CD4-positive, alpha-beta T cell (primary cell): ENCODE measurements around the gene NXPE1. TPM values are rescaled to one million over a fixed set of nuclear protein-coding genes. Genes with fewer than 3 reads are reported as not detected.

Experiments used
- ATAC-seq: fragments of 200-7000 bp; cut with Tn5 transposase; one replicate; pipeline ENCODE4 v1.10.0; 2022; ENCODE audit warnings: mild to moderate bottlenecking; ENCODE audit not compliant: poor library complexity
- CTCF ChIA-PET: fragments of 350-600 bp; sonication (Branson Sonifier 250); formaldehyde crosslinking; loops from one replicate; lab custom pipeline; 2021; ENCODE audit warnings: antibody characterized with exemption, inconsistent platforms; lab: Charles Lee
- POLR2A ChIA-PET: fragments of 350-600 bp; sonication (Branson Sonifier 250); formaldehyde crosslinking; loops from one replicate; lab custom pipeline; 2021; ENCODE audit warnings: antibody characterized with exemption, inconsistent platforms; lab: Charles Lee
- DNase-seq, 14 experiments: peaks; one replicate each; pipeline ENCODE4 v3.0.0-alpha.2; 2013 to 2020; ENCODE audit warnings: mixed read lengths in 2 of 14
- H3K27ac ChIP-seq, 2 donors: one replicate each; pipeline versions ENCODE4 v1.5.1 to v1.7.0; 2013; ENCODE audit warnings: low read length in 2 of 2, low read depth in 1 of 2, mild to moderate bottlenecking in 1 of 2
- H3K27me3 ChIP-seq, 2 experiments: 1 replicate in 1 of 2; 2 replicates in 1 of 2; pipeline versions ENCODE4 v1.6.1 to v1.7.0; 2013; ENCODE audit warnings: low read length in 2 of 2, control low read depth in 1 of 2, mild to moderate bottlenecking in 1 of 2, moderate library complexity in 1 of 2; ENCODE audit not compliant: insufficient read depth in 2 of 2, control insufficient read depth in 1 of 2
- H3K36me3 ChIP-seq: one replicate; pipeline ENCODE4 v1.6.1; 2013; ENCODE audit warnings: low read length, control low read depth; ENCODE audit not compliant: insufficient read depth
- H3K4me1 ChIP-seq: one replicate; pipeline ENCODE4 v1.6.1; 2013; ENCODE audit warnings: low read length, control low read depth; ENCODE audit not compliant: insufficient read depth
- H3K4me3 ChIP-seq: one replicate; pipeline ENCODE4 v1.5.1; 2013; ENCODE audit warnings: mild to moderate bottlenecking, low read length, moderate library complexity
- H3K9me3 ChIP-seq, 2 experiments: 1 replicate in 1 of 2; 2 replicates in 1 of 2; pipeline versions ENCODE4 v1.6.1 to v1.7.0; 2013; ENCODE audit warnings: low read length in 2 of 2, mild to moderate bottlenecking in 2 of 2, control low read depth in 1 of 2, moderate library complexity in 1 of 2; ENCODE audit not compliant: control insufficient read depth in 1 of 2, insufficient read depth in 1 of 2
- H3K27ac Mint-ChIP-seq: one replicate; pipeline ENCODE4 v1.8.0; 2020; ENCODE audit warnings: mixed read lengths
- H3K27me3 Mint-ChIP-seq: one replicate; pipeline ENCODE4 v1.8.0; 2021; ENCODE audit warnings: mixed read lengths
- H3K36me3 Mint-ChIP-seq: one replicate; pipeline ENCODE4 v1.8.0; 2021; ENCODE audit warnings: low read depth, mixed read lengths
- H3K4me1 Mint-ChIP-seq: one replicate; pipeline ENCODE4 v1.8.0; 2021; ENCODE audit warnings: low read depth, mixed read lengths
- H3K4me3 Mint-ChIP-seq: one replicate; pipeline ENCODE4 v1.8.0; 2020; ENCODE audit warnings: mild to moderate bottlenecking, mixed read lengths
- H3K9me3 Mint-ChIP-seq: one replicate; pipeline ENCODE4 v1.8.0; 2020; ENCODE audit warnings: mixed read lengths
- CTCF ChIP-seq: fragments of 200-600 bp; IDR thresholded peaks from one replicate; pipeline ENCODE4 v1.8.0; 2022; ENCODE audit warnings: antibody characterized with exemption, mild to moderate bottlenecking
- intact Hi-C, 2 experiments: fragments of 100-400 bp; cut with DNase I in 1 of 2; cut with micrococcal nuclease in 1 of 2; formaldehyde crosslinking; loops; one replicate each; pipeline versions ENCODE4 v1.15.1 to v1.9.0; 2023 to 2025; cut with DNase I, micrococcal nuclease
- total RNA-seq, 174 experiments: library from RNA in 2 of 174; stranded (reverse) in 2 of 174; gene quantifications; one replicate each; pipeline ENCODE4 v1.2.3 and lab custom pipeline; 2021 to 2026

Gene NXPE1
- total RNA-seq, 2 experiments from 2014 or later: not detected

- Mint-ChIP-seq H3K4me3 (no peak overlapping the region), H3K9me3 (no peaks in the 10 kb centered on the region)
- H3K4me1 ChIP-seq: no peaks in the 10 kb centered on the region
Observed at GRCh38 chr11:114556135-114556534, 3.5 kb downstream of the NXPE1 start.

GRCh38 chr11:114553642-114554041 is 6.0 kb downstream of the NXPE1 start:
- no peak overlapping the region for H3K27ac Mint-ChIP-seq
- H3K9me3 Mint-ChIP-seq: no peaks in the 10 kb centered on the region
- no peak for ATAC-seq
- intact Hi-C loops: no loop called here
- Histone ChIP-seq H3K27ac (no peak overlapping the region), H3K4me1 (no peaks in the 10 kb centered on the region), H3K4me3 (no peak overlapping the region), H3K9me3 (no peaks in the 10 kb centered on the region), H3K36me3 (no peaks in the 10 kb centered on the region), H3K27me3 (no peaks in the 10 kb centered on the region)
- H3K36me3 Mint-ChIP-seq: no peaks in the 10 kb centered on the region
- ChIA-PET CTCF (no interaction called here), POLR2A (no interaction called here)
- H3K27me3 Mint-ChIP-seq: no peaks in the 10 kb centered on the region
- no peaks in the 10 kb centered on the region for H3K4me1 Mint-ChIP-seq
- DNase-seq: no peak
- no peak overlapping the region for H3K4me3 Mint-ChIP-seq
- TF ChIP-seq CTCF: no peak

More at GRCh38 chr11:114556135-114556534, 3.5 kb downstream of the NXPE1 start:
- Histone ChIP-seq H3K9me3 (no peaks in the 10 kb centered on the region), H3K27me3 (no peaks in the 10 kb centered on the region), H3K27ac (no peak overlapping the region), H3K4me3 (no peak overlapping the region), H3K36me3 (no peaks in the 10 kb centered on the region)
- TF ChIP-seq CTCF: no peak
- no peak for DNase-seq
- Mint-ChIP-seq H3K4me1 (no peaks in the 10 kb centered on the region), H3K27ac (no peak overlapping the region), H3K27me3 (no peaks in the 10 kb centered on the region), H3K36me3 (no peaks in the 10 kb centered on the region)
- POLR2A ChIA-PET: no interaction called here
- intact Hi-C loops: no loop called here
- CTCF ChIA-PET: no interaction called here
- no peak for ATAC-seq

GRCh38 chr11:114551060-114551459 is 8.6 kb downstream of the NXPE1 start:
- Mint-ChIP-seq H3K4me1 (no peaks in the 10 kb centered on the region), H3K9me3 (no peaks in the 10 kb centered on the region), H3K27ac (no peak overlapping the region), H3K36me3 (no peaks in the 10 kb centered on the region), H3K4me3 (no peak overlapping the region), H3K27me3 (no peaks in the 10 kb centered on the region)
- Histone ChIP-seq H3K4me1 (no peaks in the 10 kb centered on the region), H3K4me3 (no peak overlapping the region), H3K27ac (no peak overlapping the region), H3K9me3 (no peaks in the 10 kb centered on the region), H3K27me3 (no peaks in the 10 kb centered on the region), H3K36me3 (no peaks in the 10 kb centered on the region)
- POLR2A ChIA-PET: no interaction called here
- DNase-seq (no peak), ATAC-seq (no peak)
- TF ChIP-seq CTCF: no peak
- CTCF ChIA-PET: no interaction called here
- intact Hi-C loops: no loop called here
